ENCODE measurements around the gene DDX1.

GRCh38 chr2:15616850-15617777 is 25.4 kb downstream of the DDX1 start:
- TF ChIP-seq, protein P1, sequence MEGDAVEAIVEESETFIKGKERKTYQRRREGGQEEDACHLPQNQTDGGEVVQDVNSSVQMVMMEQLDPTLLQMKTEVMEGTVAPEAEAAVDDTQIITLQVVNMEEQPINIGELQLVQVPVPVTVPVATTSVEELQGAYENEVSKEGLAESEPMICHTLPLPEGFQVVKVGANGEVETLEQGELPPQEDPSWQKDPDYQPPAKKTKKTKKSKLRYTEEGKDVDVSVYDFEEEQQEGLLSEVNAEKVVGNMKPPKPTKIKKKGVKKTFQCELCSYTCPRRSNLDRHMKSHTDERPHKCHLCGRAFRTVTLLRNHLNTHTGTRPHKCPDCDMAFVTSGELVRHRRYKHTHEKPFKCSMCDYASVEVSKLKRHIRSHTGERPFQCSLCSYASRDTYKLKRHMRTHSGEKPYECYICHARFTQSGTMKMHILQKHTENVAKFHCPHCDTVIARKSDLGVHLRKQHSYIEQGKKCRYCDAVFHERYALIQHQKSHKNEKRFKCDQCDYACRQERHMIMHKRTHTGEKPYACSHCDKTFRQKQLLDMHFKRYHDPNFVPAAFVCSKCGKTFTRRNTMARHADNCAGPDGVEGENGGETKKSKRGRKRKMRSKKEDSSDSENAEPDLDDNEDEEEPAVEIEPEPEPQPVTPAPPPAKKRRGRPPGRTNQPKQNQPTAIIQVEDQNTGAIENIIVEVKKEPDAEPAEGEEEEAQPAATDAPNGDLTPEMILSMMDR (IDR thresholded peaks at IDR 0.05 in 8 of 11, conservative IDR thresholded peaks at IDR 0.05 in 3 of 11): no peak
- no peak for TF ChIP-seq POLR2A (IDR thresholded peaks at IDR 0.05)

Measured in spleen (tissue), 7 donors.